ENCODE measurements around the gene RCAN1. TPM values are rescaled to one million over a fixed set of nuclear protein-coding genes. Genes with fewer than 3 reads are reported as not detected.

Gene RCAN1
- total and polyA plus RNA-seq, 4 donors: 26.7 to 67.9 (median 46.7) TPM

DNA sequence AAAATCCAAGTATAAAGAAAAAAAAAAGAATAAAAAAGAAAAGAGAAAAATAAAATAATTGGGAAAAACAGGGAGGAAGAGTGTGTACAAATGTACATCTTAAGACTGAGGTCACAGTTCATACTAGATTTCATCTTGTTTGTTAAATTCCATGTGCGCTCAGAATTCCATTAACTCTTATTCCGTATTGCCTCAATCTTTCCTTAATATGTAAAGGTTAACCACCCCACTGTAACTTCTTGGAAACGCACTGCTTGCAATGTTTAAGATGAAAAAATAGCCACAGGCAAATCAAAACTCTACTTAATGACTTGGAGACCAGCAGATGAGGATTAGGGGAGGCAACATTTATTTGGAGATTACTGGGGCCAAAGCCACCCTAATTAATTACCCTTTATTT, 79.0 kb downstream of the RCAN1 start:
- Histone ChIP-seq H3K9me3 (ENCODE audit: control insufficient read depth in 4 of 4, low read length in 3 of 4) (no peaks in the 10 kb centered on the region), H3K36me3 (ENCODE audit: control insufficient read depth in 4 of 4, insufficient read depth in 3 of 4, low read depth in 1 of 4, low read length in 3 of 4) (no peaks in the 10 kb centered on the region), H3K4me3 (ENCODE audit: low read depth in 1 of 3, low read length in 3 of 3) (no peak overlapping the region), H3K27ac (ENCODE audit: low read depth in 1 of 2, low read length in 2 of 2) (no peak overlapping the region), H3K9ac (ENCODE audit: low read depth in 1 of 2, low read length in 2 of 2) (no peak overlapping the region), H3K27me3 (ENCODE audit: control insufficient read depth in 4 of 4, insufficient read depth in 4 of 4, low read length in 3 of 4) (no peaks in the 10 kb centered on the region), H3K4me1 (ENCODE audit: control insufficient read depth in 4 of 4, insufficient read depth in 4 of 4, low read length in 3 of 4) (no peaks in the 10 kb centered on the region)
- TF ChIP-seq, protein P1, sequence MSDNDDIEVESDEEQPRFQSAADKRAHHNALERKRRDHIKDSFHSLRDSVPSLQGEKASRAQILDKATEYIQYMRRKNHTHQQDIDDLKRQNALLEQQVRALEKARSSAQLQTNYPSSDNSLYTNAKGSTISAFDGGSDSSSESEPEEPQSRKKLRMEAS (IDR thresholded peaks at IDR 0.05): no peak
- TF ChIP-seq JUND (IDR thresholded peaks at IDR 0.05): no peak
- TF ChIP-seq ZBTB33 (IDR thresholded peaks at IDR 0.05): no peak
- TF ChIP-seq HNF4A (conservative IDR thresholded peaks at IDR 0.05): no peak
- no peak for TF ChIP-seq RXRA (IDR thresholded peaks at IDR 0.05)
- no peak for TF ChIP-seq RAD21 (IDR thresholded peaks at IDR 0.05)
- TF ChIP-seq SP1 (IDR thresholded peaks at IDR 0.05): no peak
- TF ChIP-seq, protein P2, sequence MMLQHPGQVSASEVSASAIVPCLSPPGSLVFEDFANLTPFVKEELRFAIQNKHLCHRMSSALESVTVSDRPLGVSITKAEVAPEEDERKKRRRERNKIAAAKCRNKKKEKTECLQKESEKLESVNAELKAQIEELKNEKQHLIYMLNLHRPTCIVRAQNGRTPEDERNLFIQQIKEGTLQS (IDR thresholded peaks at IDR 0.05): no peak
- no peak for TF ChIP-seq FOXA1 (IDR thresholded peaks at IDR 0.05)
- TF ChIP-seq REST (IDR thresholded peaks at IDR 0.05): no peak
- TF ChIP-seq, protein P3, sequence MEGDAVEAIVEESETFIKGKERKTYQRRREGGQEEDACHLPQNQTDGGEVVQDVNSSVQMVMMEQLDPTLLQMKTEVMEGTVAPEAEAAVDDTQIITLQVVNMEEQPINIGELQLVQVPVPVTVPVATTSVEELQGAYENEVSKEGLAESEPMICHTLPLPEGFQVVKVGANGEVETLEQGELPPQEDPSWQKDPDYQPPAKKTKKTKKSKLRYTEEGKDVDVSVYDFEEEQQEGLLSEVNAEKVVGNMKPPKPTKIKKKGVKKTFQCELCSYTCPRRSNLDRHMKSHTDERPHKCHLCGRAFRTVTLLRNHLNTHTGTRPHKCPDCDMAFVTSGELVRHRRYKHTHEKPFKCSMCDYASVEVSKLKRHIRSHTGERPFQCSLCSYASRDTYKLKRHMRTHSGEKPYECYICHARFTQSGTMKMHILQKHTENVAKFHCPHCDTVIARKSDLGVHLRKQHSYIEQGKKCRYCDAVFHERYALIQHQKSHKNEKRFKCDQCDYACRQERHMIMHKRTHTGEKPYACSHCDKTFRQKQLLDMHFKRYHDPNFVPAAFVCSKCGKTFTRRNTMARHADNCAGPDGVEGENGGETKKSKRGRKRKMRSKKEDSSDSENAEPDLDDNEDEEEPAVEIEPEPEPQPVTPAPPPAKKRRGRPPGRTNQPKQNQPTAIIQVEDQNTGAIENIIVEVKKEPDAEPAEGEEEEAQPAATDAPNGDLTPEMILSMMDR (IDR thresholded peaks at IDR 0.05; ENCODE audit: low read depth, low read length, missing input control): no peak
- TF ChIP-seq GABPA (IDR thresholded peaks at IDR 0.05 in 1 of 2, conservative IDR thresholded peaks at IDR 0.05 in 1 of 2): no peak
- TF ChIP-seq TAF1 (conservative IDR thresholded peaks at IDR 0.05): no peak
- no peak for TF ChIP-seq FOXA2 (IDR thresholded peaks at IDR 0.05)
- TF ChIP-seq YY1 (IDR thresholded peaks at IDR 0.05): no peak
- no peak for TF ChIP-seq HNF4G (IDR thresholded peaks at IDR 0.05)
- TF ChIP-seq EGR1 (IDR thresholded peaks at IDR 0.05; ENCODE audit: low read depth in 2 of 2): no peak
- no peak for TF ChIP-seq NR2F2 (IDR thresholded peaks at IDR 0.05)
- 95% methylated on average over 3 of the region's 3 CpGs for WGBS
- DNase-seq (ENCODE audit: low spot score): no peak

Data from liver (tissue), 9 donors.